Measurements from ENCODE around the gene TMEM119.
A peak's percentile ranks its signal among the peaks of the same experiment; 100 is the strongest.
"Not testable (repeated sequence)": the region's sequence is repeated elsewhere in the genome, so short reads cannot be mapped to it uniquely, and the experiment has no call there.

TMEM119 gene

GRCh38 chr12:108581311-108582227 is 16.3 kb downstream of the TMEM119 start:
- DNase-seq, result no peak

- no peak for DNase-seq
Observed at GRCh38 chr12:108580531-108580930, 17.4 kb downstream of the TMEM119 start.

GRCh38 chr12:108578813-108579212 is 19.1 kb downstream of the TMEM119 start:
- DNase-seq, result no peak

- DNase-seq, result no peak
Observed at GRCh38 chr12:108578264-108578663, 19.6 kb downstream of the TMEM119 start.

DNA sequence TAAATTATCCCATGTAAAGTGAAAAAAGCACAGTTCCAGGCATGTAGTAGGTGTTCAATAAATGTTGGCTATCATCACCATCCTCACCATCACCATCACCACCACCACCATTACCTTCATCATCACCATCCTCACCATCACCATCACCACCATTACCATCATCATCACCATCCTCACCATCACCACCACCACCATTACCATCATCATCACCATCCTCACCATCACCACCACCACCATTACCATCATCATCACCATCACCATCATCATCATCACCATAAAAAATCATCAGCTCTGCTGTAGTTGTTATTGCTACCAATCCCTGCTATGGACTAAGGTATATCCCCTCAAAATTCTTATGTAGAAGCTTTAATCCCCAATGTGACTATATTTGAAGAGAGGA is 20.4 kb downstream of the TMEM119 start:
- DNase-seq, result no peak

- no peak for DNase-seq
Observed at GRCh38 chr12:108576660-108577234, 21.1 kb downstream of the TMEM119 start.

- DNase-seq, result no peak
Observed at GRCh38 chr12:108575199-108575912, 22.5 kb downstream of the TMEM119 start.

GRCh38 chr12:108574276-108574675 is 23.6 kb downstream of the TMEM119 start:
- not testable (repeated sequence) for DNase-seq

DNA sequence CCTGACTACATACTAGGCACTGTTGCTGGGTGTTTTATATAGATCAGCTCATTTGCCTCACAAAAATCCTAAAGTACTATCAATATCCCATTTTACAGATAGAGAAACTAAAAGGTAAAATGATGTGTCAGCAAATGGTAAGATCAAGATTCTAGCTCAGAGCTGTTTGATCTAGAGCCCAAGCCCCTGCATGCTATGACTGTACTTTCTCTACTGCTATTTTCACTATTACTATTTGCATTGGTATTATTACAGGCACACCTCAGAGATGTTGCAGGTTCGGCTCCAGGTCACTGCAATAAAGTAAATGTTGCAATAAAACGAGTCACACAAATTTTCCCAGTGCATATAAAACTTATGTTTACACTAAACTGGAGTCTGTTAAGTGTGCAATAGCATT is 24.6 kb downstream of the TMEM119 start:
- DNase-seq, result no peak

DNA sequence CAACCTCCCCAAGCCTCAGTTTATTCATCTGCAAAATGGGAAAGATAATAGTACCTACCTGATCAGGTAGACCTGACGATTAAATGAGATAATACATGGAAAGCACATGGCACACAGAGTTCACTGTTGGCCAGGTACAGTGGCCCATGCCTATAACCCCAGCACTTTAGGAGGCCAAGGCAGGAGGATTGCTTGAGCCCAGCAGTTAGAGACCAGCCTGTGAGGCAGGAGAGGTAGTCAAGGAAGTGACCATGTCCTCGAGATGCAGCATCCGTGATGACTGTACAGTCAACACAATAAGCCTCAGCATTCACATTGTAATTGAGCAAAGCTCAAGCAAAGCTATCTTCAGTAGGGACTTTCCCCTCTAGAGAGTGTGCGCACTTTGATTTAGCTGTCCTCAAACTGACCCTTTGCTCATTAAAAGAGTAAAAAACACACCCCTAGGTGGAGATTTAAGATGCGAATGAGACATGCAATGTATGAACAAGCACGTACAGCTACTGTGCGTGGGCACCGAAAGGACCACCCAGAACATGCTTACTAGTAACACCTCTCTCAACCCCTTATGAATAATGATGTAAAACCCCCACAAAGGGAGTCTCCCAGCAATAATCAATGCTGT is 25.6 kb downstream of the TMEM119 start:
- DNase-seq, result no peak

GRCh38 chr12:108571609-108572165 is 26.2 kb downstream of the TMEM119 start:
- no peak for DNase-seq

- DNase-seq, result no peak
Observed at GRCh38 chr12:108570743-108571608, 26.9 kb downstream of the TMEM119 start.

DNA sequence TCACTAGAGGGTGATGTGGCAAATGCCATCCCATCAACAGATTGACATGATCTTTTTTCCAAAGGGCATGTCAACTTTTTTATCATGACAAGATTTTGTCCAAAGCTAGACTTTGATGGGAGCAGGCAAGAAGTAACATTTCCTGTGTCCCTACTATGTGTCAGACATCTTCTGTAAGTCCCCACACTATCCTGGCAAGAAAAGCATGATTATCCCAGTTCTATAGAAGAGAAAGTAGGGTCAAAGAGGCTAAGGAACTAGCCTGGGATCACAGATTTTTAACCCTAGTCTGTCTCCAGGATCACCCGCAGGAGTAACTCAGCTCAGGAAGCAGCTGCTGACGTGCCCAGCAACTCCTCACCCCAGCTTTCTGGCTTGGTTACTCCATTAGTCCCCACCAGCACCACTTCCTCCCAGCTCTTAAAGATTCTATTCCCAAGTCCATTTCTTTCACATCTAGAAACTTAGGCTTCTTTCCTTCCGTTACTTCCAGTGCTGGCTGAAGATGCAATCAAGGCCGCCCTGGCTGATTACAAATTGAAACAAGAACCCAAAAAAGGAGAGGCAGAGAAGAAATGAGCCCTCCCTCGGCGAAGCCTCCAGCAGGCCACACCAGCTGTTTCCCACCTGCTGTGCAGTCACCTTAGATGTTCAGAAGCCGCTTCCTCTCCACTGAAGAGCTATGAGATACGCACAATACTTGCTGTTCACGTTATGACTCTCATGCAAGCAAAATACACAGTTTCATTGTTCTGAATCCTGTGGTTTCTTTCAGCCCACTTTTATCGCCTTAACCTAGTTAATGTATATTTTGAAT is 29.3 kb downstream of the TMEM119 start:
- DNase-seq, result no peak

GRCh38 chr12:108567406-108568337 is 30.2 kb downstream of the TMEM119 start:
- DNase-seq, result no peak

DNA sequence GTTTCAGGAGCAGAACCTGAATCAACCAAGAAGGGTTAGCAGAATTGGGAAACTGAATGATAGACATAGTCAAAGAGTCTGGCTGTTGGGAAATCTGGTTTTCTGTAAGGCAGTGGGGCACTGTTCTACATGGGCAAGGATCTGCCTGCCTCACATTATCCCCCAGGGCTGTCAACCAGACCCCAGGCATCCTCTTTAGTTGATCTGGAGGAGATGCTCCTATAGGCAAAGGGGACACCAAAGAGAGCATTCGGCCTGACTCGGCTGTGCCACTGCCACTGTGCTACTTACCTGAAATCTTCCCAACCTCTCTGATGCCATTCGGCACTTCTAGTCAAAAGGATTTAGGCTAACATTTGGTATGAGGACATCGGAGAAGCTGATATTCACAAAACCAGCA is 31.4 kb downstream of the TMEM119 start:
- no peak for DNase-seq

GRCh38 chr12:108565976-108566375 is 31.9 kb downstream of the TMEM119 start:
- DNase-seq, result peak; percentile 77

DNA sequence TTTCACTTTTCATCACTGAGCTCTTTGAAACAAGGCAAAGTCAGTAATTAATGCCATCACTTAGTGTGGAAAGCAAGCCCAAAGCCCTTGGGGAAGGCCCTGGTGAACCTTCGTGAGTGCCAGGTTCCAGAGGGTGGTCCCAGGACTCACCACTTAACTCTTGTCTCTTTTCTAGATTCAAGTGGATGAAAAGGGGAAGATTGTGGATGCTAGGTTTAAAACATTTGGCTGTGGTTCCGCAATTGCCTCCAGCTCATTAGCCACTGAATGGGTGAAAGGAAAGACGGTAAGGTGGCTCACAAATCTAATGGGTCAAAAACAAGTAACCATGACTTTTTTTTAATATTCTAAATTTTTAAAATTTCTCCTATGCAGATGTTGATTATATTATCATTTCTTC is 32.7 kb downstream of the TMEM119 start:
- no peak for DNase-seq

DNA sequence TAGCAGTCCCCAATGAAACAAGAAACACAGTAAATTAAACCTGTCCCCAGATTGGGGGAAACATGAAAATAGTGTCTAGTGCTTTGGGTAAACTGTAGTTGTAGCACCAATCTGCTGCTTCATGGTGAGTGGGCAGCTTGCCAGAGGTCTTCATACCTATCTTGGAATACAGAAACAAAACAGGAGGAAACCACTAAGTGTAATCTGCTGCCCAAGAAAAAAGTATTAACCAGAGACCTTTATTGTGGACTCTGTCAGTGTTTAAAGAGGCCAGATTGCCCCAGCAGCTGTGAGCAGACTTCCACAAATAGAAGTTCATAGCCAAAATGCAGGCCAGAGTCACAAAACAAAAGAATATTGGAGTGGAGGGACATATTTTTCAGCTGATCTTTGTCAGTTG is 33.2 kb downstream of the TMEM119 start:
- peak; percentile 66 for DNase-seq

DNA sequence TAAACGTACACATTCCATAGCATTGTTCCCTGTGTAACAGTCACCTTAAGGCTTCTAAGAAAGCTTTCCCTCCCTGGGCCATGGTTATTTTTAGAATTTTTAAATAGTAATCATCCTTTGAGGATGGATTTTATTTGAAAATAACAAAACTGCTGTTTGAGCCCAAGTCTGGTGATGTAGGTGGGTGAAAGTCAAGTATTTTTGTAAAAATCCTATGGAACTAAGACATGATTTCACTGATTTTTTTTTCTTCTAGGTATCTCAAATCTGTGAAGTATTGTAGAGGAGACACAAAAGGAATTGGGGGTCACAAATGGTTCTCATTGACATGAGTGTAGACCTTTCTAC is 34.1 kb downstream of the TMEM119 start:
- no peak for DNase-seq
